ENCODE data around the gene TMPRSS3.

TMPRSS3 gene

DNA sequence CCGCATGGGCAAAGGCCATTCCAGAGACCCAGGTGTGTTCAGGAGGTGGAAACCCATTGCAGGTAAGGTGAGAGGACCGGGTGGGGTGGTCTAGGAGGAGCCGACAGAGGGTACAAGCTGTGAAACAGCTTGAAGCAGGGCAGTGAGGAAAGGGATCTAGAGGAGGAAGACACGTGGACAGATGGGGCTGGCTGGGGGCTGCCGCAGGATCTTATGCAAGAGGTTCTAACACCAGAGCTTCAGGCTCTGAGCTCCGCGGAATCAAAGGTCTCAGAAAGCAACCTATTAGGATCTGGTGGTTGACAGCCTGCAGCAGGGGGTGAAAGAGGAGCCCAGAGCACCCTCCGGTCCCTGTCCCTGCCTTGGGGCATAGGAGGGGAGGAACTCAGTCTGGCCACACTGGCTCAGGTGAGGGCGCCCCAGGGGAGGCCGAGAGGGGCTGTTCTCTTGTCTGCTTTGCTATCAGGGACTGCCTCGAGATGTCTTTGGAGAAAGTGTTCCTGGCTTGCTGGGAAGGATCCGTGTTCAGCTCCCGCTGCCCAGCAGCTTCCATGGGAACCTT is 31.5 kb downstream of the TMPRSS3 start:
- no peaks in the 10 kb centered on the region for H3K9me3 Mint-ChIP-seq
- no peaks in the 10 kb centered on the region for H3K27me3 Mint-ChIP-seq
- no peaks in the 10 kb centered on the region for H3K36me3 Mint-ChIP-seq
- no peak overlapping the region for H3K4me3 Mint-ChIP-seq
- peaks cover 3% of the 10 kb centered on the region for H3K4me1 Mint-ChIP-seq
- H3K27ac Mint-ChIP-seq = no peak overlapping the region

DNA sequence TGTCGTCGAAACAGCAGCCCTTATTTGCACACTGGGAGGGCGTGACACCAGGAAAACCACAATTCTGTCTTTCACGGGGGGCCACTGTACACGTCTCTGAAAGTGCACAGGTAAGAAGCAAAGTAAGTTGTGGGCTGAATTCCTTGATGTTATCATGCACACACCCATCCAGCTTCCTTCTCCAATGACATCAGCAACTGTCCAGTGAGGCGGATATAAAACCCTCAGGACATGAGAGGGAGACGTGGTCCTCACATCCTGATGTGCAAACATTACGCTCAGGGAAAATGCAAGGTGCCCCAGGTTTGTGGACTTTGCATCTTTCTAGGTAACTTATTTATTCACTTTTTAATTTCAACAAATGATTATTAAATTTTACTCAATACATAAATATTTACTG is 32.5 kb downstream of the TMPRSS3 start:
- H3K4me3 Mint-ChIP-seq = no peak overlapping the region
- no peaks in the 10 kb centered on the region for H3K36me3 Mint-ChIP-seq
- no peak overlapping the region for H3K27ac Mint-ChIP-seq
- H3K9me3 Mint-ChIP-seq = no peaks in the 10 kb centered on the region
- H3K27me3 Mint-ChIP-seq = no peaks in the 10 kb centered on the region
- H3K4me1 Mint-ChIP-seq = peaks cover 3% of the 10 kb centered on the region

DNA sequence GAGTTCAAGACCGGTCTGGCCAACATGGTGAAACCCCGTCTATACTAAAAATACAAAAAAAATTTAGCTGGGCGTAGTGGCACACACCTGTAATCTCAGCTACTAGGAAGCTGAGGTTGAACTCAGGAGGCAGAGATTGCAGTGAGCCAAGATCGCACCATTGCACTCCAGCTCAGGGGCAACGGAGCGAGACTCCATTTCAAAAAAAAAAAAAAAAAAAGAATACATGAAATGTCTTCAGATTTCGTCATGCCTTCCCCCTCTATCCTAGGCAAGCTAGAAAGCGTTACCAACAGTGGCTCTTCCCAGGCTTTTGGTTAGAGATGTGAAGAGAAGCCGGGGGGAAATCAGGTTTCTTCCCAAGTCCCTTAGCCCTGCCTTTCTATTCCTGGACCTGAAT is 33.2 kb downstream of the TMPRSS3 start:
- H3K9me3 Mint-ChIP-seq = no peaks in the 10 kb centered on the region
- no peak overlapping the region for H3K4me3 Mint-ChIP-seq
- H3K27ac Mint-ChIP-seq = no peak overlapping the region
- H3K27me3 Mint-ChIP-seq = no peaks in the 10 kb centered on the region
- H3K36me3 Mint-ChIP-seq = no peaks in the 10 kb centered on the region
- peaks cover 3% of the 10 kb centered on the region for H3K4me1 Mint-ChIP-seq

DNA sequence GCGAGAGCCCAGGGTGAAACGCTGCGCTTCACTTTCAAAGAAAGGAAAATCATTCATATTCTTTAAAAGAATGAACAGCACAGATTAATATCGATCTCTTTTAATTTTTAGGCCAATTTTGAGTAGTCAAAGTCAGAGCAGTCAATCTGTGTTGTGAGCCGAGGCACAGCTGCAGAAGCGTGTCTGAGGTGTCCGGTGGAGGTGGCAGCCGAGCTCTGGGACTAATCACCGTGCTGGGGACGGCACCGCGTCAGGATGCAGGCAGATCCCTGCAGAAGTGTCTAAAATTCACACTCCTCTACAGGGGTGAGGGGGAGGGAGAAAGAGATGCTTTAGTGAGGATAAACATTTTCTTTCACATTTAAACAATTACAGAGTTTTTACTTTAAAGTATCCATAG is 33.7 kb downstream of the TMPRSS3 start:
- no peaks in the 10 kb centered on the region for H3K9me3 Mint-ChIP-seq
- no peak overlapping the region for H3K27ac Mint-ChIP-seq
- no peaks in the 10 kb centered on the region for H3K27me3 Mint-ChIP-seq
- no peaks in the 10 kb centered on the region for H3K36me3 Mint-ChIP-seq
- H3K4me3 Mint-ChIP-seq = no peak overlapping the region
- H3K4me1 Mint-ChIP-seq = peaks cover 3% of the 10 kb centered on the region

DNA sequence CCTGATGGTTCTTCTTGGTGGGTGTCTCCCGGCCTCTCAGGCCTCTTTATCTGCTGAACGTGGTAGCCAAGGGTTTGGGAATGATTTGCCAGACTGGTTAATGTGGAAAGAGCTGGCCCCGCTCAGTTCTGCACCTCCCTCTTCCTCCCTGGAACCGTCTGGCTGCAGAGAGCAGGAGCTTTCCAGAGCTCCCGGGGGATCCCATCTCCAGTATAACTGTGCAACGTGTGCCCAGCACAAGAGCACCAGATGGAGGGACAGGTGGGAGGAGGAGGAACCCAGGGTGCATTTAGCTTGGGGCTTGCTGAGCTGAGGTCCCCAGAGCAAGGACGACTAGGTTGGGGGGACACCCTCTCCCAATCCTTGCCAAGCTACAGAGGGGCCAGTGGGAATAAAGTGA is 34.6 kb downstream of the TMPRSS3 start:
- H3K9me3 Mint-ChIP-seq = no peaks in the 10 kb centered on the region
- H3K36me3 Mint-ChIP-seq = no peaks in the 10 kb centered on the region
- no peaks in the 10 kb centered on the region for H3K27me3 Mint-ChIP-seq
- H3K4me1 Mint-ChIP-seq = peaks cover 3% of the 10 kb centered on the region
- no peak overlapping the region for H3K27ac Mint-ChIP-seq
- H3K4me3 Mint-ChIP-seq = no peak overlapping the region

DNA sequence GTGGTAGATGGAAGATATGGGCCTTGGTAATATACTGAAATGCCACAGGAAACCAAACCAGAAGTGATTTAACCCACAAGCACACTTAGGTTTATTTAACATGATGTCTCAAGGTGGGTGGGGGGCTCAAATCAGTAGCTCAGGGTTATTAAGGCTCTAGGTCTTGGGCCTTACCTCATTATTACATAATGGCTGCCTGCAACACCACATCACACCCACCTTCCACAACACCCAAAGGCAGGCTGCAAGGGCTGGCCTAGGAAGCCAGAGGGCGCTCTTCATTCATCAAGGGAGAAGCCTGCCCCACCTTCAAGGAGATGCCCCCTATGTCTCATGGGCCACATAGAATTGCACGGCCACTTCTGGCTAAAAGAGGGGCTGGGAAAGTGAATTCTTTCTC is 35.5 kb downstream of the TMPRSS3 start:
- no peaks in the 10 kb centered on the region for H3K9me3 Mint-ChIP-seq
- H3K27ac Mint-ChIP-seq = no peak overlapping the region
- no peaks in the 10 kb centered on the region for H3K36me3 Mint-ChIP-seq
- H3K27me3 Mint-ChIP-seq = no peaks in the 10 kb centered on the region
- no peak overlapping the region for H3K4me3 Mint-ChIP-seq
- peaks cover 3% of the 10 kb centered on the region for H3K4me1 Mint-ChIP-seq

DNA sequence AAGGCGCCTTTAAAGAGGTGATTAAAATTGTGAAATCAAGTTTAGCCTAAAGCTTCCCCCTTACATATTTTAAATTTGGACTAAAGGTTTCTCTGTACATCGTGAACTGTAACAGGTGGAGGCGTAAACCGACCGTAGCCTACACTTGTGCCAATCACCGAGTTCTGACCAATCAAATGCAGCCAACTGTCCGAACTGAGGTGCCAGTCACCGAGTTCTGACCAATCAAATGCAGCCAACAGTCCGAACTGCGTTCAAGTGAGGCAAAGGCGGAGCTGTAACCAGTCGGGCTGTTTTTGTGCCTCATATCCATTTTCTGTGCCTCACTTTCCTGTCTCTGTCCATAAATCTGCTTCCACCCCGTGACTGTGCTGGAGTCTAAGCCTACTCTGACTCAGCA is 36.9 kb downstream of the TMPRSS3 start:
- H3K27ac Mint-ChIP-seq = no peak overlapping the region
- no peaks in the 10 kb centered on the region for H3K27me3 Mint-ChIP-seq
- H3K9me3 Mint-ChIP-seq = peaks cover 9% of the 10 kb centered on the region

DNA sequence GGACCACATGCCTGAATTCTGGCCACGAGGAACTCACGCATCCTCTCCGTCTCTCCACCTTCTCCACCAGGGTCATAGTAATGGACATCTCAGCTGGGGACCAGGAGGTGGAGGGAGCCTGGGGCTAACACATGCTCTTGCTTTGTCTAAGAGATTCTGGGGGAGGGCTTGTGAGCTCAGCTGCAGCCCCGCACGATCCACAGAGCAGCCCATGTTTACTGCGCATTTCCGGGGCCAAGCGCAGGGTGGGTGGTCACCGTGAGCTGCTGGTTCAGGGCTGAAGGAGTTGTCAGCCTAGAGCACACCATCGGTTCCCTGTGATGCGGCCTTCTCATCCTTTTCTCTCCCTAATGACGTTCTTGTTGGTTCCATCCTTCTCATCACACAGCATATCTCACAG is 37.6 kb downstream of the TMPRSS3 start:
- Mint-ChIP-seq H3K4me3 (no peak overlapping the region), H3K9me3 (peaks cover 15% of the 10 kb centered on the region), H3K36me3 (peaks cover 4% of the 10 kb centered on the region), H3K27me3 (no peaks in the 10 kb centered on the region), H3K27ac (no peak overlapping the region), H3K4me1 (peaks cover 4% of the 10 kb centered on the region)

More for the DNA sequence above, 36.9 kb downstream of the TMPRSS3 start:
- H3K4me3 Mint-ChIP-seq = no peak overlapping the region
- peaks cover 1% of the 10 kb centered on the region for H3K36me3 Mint-ChIP-seq
- H3K4me1 Mint-ChIP-seq = peaks cover under 1% of the 10 kb centered on the region

DNA sequence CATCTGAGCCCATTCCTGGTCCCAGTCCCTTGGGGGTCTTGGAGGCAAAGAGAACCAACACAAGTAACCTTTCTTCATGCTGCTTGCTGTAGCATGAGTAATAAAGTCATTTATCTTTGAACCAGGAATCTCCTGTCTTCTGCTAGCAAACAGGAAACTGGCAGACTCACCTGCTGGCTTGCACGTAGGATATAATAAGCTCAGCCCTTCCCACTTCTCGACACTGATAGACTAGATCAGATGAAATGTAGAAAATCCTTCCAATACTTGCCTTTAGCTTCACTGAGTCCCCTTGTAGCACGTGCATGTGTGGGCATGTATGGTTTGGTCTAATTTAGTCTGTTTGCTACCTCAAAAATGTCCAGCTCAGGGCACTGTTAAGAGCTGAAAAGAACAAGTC is 38.5 kb downstream of the TMPRSS3 start:
- peaks cover 15% of the 10 kb centered on the region for H3K9me3 Mint-ChIP-seq
- H3K4me1 Mint-ChIP-seq = peaks cover 4% of the 10 kb centered on the region
- H3K27me3 Mint-ChIP-seq = no peaks in the 10 kb centered on the region
- no peak overlapping the region for H3K27ac Mint-ChIP-seq
- H3K36me3 Mint-ChIP-seq = peaks cover 4% of the 10 kb centered on the region
- no peak overlapping the region for H3K4me3 Mint-ChIP-seq

DNA sequence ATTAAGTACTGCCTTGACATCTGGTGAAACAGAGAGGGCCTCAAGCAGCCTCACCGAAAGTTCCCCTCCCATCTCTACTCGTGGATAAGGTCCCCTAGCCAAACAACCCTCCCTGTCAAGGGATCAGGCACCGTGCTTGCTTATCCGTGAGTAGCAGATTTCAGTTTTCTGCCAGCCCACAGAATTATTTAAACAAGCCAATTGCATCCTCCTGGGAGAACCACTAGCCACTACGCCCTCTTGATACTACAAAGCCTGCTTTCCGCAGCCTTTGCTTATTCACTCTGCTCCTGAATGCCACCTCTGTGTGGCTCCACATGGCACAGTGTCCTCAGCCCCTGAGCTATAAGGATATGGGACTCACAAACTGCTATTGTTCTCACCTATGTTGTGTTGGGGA is 39.2 kb downstream of the TMPRSS3 start:
- H3K4me3 Mint-ChIP-seq = no peak overlapping the region

DNA sequence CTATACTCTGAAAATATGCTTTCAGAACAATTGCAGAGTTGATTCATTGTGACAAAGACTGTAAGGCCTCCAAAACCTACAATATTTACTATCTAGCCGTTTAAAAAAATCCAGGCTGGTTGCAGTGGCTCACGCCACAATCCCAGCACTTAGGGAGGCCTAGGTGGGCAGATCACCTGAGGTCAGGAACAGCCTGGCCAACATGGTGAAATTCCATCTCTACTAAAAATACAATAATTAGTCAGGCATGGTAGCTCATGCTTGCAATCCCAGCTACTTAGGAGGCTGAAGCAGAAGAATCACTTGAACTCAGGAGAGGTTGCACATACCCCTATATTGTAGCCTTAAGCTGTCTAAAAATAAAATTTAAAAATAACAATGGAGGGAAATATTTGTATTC is 39.8 kb downstream of the TMPRSS3 start:
- Mint-ChIP-seq H3K27ac (no peak overlapping the region), H3K9me3 (peaks cover 15% of the 10 kb centered on the region)

More for the DNA sequence above, 39.2 kb downstream of the TMPRSS3 start:
- Mint-ChIP-seq H3K4me1 (peaks cover 4% of the 10 kb centered on the region), H3K27ac (no peak overlapping the region), H3K27me3 (no peaks in the 10 kb centered on the region), H3K36me3 (peaks cover 4% of the 10 kb centered on the region), H3K9me3 (peaks cover 15% of the 10 kb centered on the region)

DNA sequence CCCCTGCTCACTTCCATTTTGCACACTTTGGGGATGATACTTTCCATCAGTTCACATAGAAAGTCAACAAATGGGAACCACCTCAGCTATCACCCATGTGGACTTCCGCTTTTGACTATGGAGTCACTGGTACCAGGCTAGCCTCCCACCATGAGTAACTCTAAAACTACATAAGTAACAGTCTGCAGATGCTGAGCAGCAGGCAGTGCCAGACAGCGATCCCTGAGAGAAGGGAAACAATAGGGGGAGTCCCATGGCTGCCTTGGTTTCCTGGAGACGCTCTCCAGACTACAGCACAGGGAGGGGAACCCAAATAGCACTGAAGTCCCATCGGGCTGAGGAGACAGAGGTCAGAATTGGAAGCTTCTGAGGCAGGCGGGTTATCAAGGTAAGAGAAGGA is 42.2 kb downstream of the TMPRSS3 start:
- Mint-ChIP-seq H3K4me1 (peaks cover 4% of the 10 kb centered on the region), H3K4me3 (no peak overlapping the region), H3K27me3 (no peaks in the 10 kb centered on the region), H3K27ac (no peak overlapping the region), H3K36me3 (peaks cover 4% of the 10 kb centered on the region), H3K9me3 (peaks cover 15% of the 10 kb centered on the region)

More for the DNA sequence above, 39.8 kb downstream of the TMPRSS3 start:
- Mint-ChIP-seq H3K4me3 (no peak overlapping the region), H3K4me1 (peaks cover 4% of the 10 kb centered on the region), H3K36me3 (peaks cover 4% of the 10 kb centered on the region), H3K27me3 (no peaks in the 10 kb centered on the region)

DNA sequence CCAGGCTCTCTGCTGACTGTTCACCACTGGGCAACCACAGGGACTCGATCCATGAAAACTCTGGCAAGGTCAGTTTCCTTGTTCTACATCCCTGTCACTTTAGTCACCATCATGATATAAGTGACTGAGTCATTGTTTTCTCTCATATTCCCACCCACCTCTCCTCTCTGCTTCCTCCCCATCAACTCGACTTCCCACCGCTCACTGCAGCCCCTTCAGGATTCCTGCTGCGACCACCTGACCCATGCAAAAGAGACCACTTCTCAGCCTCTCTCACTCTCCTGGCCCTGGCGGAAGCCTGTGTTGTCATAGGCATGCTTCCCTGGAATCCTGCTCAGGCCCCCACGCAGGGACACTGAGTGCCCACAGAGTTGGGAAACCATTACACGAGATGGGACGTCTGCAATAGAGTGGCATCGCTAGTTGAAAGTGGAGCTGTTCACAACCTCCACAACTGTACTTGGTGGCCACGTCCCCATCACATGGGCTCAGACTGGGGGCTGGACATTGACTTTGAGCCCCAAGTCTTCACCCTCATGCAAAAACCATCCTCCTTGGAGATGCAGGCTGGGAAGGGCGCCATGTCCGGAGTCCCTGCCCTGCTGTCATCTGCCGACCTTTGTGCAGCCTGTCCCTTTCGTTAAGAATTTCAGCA is 43.3 kb downstream of the TMPRSS3 start:
- Mint-ChIP-seq H3K27me3 (no peaks in the 10 kb centered on the region), H3K27ac (peak overlapping the region; percentile 46), H3K4me3 (no peak overlapping the region), H3K36me3 (peaks cover 4% of the 10 kb centered on the region), H3K9me3 (peaks cover 15% of the 10 kb centered on the region), H3K4me1 (peaks cover 4% of the 10 kb centered on the region)

DNA sequence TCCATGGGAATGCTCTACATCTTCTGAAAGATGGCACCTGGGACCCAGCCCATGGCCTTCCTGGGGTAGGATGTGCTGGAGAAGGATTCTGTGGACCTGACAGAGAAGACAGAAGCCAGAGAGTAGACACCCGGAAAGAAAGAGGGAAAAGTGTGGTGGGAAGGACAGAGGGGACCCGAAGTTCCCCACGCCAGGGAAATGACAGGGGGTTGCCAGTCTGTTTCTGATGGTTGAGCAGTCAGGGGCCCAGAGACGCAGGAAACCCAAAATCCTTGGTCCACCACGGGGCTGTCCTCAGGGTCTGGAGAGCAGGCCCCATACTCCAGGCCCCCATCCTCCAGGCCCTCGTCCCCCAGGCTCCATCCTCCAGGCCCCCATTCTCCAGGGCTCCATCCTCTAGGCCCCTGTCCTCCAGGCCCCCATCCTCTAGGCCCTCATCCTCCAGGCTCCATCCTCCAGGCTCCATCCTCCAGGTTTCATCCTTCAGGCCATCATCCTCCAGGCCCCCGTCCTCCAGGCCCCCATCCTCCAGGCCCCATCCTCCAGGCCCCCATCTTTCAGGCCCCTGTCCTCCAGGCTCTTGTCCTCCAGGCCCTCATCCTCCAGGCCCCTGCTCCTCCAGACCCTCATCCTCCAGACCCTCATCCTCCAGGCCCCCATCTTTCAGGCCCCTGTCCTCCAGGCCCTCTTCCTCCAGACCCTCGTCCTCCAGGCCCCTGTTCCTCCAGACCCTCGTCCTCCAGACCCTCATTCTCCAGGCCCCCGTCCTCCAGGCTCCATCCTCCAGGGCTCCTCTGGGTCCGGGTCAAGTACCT is 44.0 kb downstream of the TMPRSS3 start:
- Mint-ChIP-seq H3K4me1 (peaks cover 4% of the 10 kb centered on the region), H3K9me3 (peaks cover 15% of the 10 kb centered on the region), H3K4me3 (no peak overlapping the region), H3K27ac (peak overlapping the region; percentile 46), H3K27me3 (no peaks in the 10 kb centered on the region), H3K36me3 (peaks cover 4% of the 10 kb centered on the region)

DNA sequence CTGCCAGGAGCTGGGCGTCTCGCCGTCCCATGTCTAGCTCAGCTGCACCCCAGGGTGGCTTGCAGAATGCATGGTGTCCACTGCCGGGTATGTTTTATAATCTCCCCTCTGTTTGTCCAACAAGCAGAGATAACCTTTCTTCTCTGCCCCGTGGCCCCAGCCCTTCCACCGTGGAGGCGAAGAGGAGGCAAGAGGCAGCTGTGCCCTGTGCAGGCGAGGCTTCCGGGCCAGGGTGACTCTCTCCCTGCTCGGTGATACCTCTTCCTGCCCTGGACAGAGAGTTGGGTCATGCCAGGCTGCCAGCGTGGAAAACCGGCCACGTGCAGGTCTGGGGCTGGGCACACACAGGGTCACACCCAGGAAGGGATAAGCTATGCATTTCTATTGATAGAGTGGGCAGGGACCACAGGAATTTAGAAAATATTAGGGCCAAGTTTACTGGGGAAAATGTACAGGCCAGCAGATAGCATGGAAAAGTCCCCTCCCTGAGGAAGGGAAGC is 44.9 kb downstream of the TMPRSS3 start, which contains the start of gene TFF2:
TFF2 (minus strand) TSS at position 68 of the 500 bp plus-strand sequence; CDS start at position 31, 37 bp downstream.
- Mint-ChIP-seq H3K4me3 (no peak within 1 kb of the TSS), H3K27me3 (no peaks in the 10 kb centered on the region), H3K27ac (peak within 1 kb of the TSS; percentile 35), H3K36me3 (peaks cover 4% of the 10 kb centered on the region), H3K4me1 (peaks cover 4% of the 10 kb centered on the region), H3K9me3 (peaks cover 15% of the 10 kb centered on the region)
